ENCODE measurements around the gene PLAGL1. TPM values are rescaled to one million over a fixed set of nuclear protein-coding genes. Genes with fewer than 3 reads are reported as not detected.

PLAGL1 gene
- total RNA-seq, 1 donor from 2014 or later = 22.1 TPM

DNA sequence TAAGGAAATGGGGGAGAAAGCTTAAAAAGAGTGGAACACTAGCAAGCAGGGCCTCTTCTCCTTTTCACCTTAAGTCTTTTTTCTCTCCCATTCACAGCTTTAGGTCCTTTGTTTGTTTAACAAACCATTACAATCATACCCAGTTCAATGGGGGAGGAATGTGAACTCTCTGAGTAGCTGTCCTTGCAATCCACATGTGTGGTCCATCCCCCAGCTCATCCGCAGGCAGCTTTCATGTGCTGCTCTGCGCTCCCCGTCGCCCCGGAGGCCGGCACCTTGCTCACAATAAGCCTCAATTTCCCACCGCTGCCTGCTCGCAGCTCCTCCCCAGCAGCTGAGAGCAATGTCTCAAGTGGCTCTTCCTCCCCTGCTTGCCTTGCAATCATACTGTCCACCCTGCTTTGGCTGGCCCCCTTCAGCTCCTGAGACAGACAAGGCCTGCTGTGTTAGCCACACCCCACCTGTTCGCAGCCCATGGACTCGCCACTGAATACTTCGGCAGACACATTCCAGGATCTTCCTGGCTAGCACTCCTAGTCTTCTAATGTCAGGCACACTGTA is 49.1 kb downstream of the PLAGL1 start:
- TF ChIP-seq, protein P1, sequence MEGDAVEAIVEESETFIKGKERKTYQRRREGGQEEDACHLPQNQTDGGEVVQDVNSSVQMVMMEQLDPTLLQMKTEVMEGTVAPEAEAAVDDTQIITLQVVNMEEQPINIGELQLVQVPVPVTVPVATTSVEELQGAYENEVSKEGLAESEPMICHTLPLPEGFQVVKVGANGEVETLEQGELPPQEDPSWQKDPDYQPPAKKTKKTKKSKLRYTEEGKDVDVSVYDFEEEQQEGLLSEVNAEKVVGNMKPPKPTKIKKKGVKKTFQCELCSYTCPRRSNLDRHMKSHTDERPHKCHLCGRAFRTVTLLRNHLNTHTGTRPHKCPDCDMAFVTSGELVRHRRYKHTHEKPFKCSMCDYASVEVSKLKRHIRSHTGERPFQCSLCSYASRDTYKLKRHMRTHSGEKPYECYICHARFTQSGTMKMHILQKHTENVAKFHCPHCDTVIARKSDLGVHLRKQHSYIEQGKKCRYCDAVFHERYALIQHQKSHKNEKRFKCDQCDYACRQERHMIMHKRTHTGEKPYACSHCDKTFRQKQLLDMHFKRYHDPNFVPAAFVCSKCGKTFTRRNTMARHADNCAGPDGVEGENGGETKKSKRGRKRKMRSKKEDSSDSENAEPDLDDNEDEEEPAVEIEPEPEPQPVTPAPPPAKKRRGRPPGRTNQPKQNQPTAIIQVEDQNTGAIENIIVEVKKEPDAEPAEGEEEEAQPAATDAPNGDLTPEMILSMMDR (conservative IDR thresholded peaks at IDR 0.05; ENCODE audit: low read depth, low read length) = no peak
- no peak overlapping the region for H3K4me3 ChIP-seq (ENCODE audit: low read depth, low read length)
- no peak for DNase-seq (ENCODE audit: low read depth)

DNA sequence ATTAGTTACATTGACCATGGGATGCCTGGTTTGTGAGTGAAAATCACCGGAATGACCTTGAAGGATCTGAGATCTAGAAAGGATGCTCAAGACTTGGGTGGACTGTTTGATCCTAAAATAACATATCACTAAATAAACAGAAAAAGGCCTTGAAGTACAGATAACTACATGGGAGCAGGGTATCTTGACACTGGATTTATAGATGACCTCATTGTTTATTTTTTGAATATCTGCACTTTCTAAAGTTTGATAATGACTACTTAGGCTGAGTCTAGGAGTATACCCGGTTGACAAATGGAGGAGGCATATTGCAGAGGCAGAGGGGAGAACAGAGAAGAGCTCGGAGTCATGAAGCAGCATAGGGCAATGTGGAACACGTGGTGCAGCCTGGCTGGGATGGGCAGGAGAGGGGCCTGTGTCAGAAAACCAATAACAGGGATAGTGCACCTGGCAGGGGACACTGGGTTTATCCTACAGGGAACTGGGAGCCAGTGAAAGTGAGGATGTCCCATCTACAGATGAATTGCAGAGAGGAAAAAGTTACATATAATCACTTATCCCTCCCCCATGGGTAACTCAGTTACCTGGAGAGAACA is 50.3 kb downstream of the PLAGL1 start:
- no peak for DNase-seq (ENCODE audit: low read depth)
- TF ChIP-seq, protein P1 (conservative IDR thresholded peaks at IDR 0.05; ENCODE audit: low read depth, low read length) = no peak
- H3K4me3 ChIP-seq (ENCODE audit: low read depth, low read length) = no peak overlapping the region

DNA sequence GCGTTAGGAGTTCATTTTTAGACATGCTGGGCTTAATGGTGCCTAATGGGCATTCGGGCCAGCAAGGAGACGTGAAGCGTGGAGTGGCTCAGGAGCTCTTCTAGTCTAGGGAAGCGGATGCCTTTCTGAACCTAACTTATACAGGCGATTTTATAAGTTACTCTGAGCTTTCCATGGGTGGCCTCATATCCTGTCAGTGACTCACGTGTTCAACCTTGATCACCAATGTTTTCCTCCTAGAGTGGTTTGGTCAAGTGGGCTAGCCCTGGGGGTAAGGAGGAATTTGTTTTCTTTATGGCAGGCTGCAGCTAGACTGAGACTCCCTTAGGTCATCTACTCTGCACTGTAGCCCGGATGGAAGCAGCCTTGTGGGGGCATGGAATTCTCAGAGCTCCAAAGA is 52.1 kb downstream of the PLAGL1 start:
- TF ChIP-seq, protein P1 (conservative IDR thresholded peaks at IDR 0.05; ENCODE audit: low read depth, low read length) = no peak
- no peak overlapping the region for H3K4me3 ChIP-seq (ENCODE audit: low read depth, low read length)
- no peak for DNase-seq (ENCODE audit: low read depth)

DNA sequence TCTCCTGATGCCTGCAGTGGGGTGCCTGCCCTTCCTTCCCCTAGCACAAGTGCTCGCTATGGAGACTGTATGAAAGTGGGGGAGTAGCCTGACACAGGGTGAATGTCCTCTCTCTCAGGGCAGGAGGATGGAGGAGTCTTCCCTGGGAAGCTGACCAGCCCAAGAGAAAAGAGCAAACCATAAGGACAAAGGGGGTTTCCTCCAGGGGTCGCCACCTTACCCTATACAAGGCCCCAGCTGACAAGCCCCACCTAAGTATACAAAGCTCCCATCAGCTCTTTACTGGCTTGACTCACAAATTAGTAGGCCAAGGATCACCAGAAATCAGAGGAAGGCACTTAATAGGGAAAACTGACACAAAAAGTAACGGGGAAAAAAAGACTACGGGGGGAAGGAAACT is 54.1 kb downstream of the PLAGL1 start:
- no peak for DNase-seq (ENCODE audit: low read depth)
- no peak overlapping the region for H3K4me3 ChIP-seq (ENCODE audit: low read depth, low read length)
- TF ChIP-seq, protein P1 (conservative IDR thresholded peaks at IDR 0.05; ENCODE audit: low read depth, low read length) = no peak

DNA sequence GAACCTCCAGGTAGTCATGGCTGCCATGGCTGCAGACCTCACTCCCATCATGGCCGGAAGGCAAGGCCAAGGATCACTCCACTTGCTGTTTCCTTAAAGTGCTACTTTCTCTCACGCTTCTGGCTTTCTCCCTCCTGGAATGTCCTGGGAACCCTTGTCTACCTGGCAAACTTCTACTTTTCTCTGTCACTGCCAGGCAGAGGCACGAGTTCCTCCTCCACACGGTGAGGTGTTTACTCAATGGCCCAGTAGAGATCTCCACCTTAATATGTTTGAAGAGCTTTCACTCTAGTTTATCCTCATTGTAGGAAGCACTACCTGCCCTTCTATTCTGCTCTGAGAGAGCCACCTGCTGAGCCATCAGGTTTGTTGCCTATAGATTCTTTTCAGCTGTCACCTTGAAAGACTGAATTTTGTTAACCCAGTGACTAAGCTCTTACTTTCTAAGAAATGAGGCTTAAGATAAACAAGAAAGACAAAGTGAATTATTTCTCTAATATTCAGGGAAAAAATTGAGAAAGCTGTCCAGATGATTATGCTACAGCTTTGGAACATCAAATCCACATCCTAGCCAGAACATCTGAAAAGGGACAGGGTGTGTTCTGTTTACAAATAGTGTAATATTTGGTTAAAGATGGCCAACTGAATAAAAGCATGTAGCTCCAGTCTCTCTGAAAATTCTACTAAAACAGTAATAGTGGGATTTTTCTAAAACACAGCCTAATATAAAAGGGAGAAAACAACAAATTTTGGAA is 54.9 kb downstream of the PLAGL1 start:
- no peak overlapping the region for H3K4me3 ChIP-seq (ENCODE audit: low read depth, low read length)
- TF ChIP-seq, protein P1 (conservative IDR thresholded peaks at IDR 0.05; ENCODE audit: low read depth, low read length) = no peak
- no peak for DNase-seq (ENCODE audit: low read depth)

DNA sequence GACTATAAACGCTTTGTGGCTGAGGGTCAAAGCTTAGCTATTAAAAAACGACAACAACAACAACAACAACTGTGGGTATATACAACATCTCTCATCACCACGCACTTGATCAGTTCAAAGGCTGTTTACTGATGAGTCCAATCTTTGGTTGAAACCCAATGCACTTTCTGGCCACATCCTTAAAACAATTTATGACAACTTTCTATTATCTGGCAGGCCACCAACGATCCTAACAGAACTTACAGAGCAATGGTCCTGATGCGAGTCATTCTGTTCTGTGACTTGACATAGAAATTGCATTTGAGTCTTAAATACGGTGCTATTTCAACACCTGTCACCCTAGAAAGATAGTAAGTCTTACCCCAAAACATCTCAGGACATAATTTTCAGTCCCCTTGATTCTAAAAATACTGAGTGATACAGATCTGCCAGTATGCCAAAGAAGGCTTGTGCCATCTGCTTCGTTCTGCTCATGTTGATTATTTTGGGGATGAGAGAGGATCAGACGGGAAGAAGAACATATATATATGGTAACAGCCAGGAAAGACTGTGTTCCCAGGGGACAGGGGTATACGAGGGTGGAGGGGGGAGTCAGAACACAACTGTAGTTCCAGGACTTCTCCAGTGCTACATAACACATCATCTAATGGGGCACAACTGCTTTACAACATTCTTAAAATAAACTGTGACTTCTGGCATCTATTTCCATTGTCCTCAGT is 55.8 kb downstream of the PLAGL1 start:
- TF ChIP-seq, protein P1 (conservative IDR thresholded peaks at IDR 0.05; ENCODE audit: low read depth, low read length) = no peak
- DNase-seq (ENCODE audit: low read depth) = no peak
- H3K4me3 ChIP-seq (ENCODE audit: low read depth, low read length) = no peak overlapping the region

Data from epithelial cell of proximal tubule (primary cell).